HK-2 (cell line): ENCODE data around the gene CFAP74.

Experiments
- DNase-seq: peaks from one replicate; pipeline ENCODE4 v3.0.0-alpha.2; 2018; ENCODE audit not compliant: unreplicated experiment

The CFAP74 gene

GRCh38 chr1:1929639-1930545 is 73.7 kb downstream of the CFAP74 start:
- no peak for DNase-seq

- no peak for DNase-seq
Measured at GRCh38 chr1:1929102-1929638, 74.4 kb downstream of the CFAP74 start.

GRCh38 chr1:1928231-1929101 is 75.1 kb downstream of the CFAP74 start:
- DNase-seq, result no peak

GRCh38 chr1:1927751-1928150 is 75.8 kb downstream of the CFAP74 start:
- DNase-seq, result no peak

GRCh38 chr1:1926886-1927660 is 76.5 kb downstream of the CFAP74 start:
- no peak for DNase-seq

- DNase-seq, result no peak
Measured at GRCh38 chr1:1926346-1926811, 77.2 kb downstream of the CFAP74 start.

GRCh38 chr1:1925437-1926345 is 77.9 kb downstream of the CFAP74 start:
- DNase-seq, result no peak

GRCh38 chr1:1924849-1925248 is 78.7 kb downstream of the CFAP74 start:
- DNase-seq, result no peak

- no peak for DNase-seq
Measured at GRCh38 chr1:1924386-1924785, 79.2 kb downstream of the CFAP74 start.

GRCh38 chr1:1922956-1923833 is 80.4 kb downstream of the CFAP74 start:
- no peak for DNase-seq

- DNase-seq, result no peak
Measured at GRCh38 chr1:1922702-1922955, 81.0 kb downstream of the CFAP74 start.

- no peak for DNase-seq
Measured at GRCh38 chr1:1921901-1922701, 81.5 kb downstream of the CFAP74 start.

- no peak for DNase-seq
Measured at GRCh38 chr1:1921459-1921862, 82.1 kb downstream of the CFAP74 start.

GRCh38 chr1:1920608-1921458 is 82.8 kb downstream of the CFAP74 start:
- DNase-seq, result no peak

GRCh38 chr1:1920057-1920607 is 83.5 kb downstream of the CFAP74 start:
- DNase-seq, result no peak

GRCh38 chr1:1919304-1920056 is 84.1 kb downstream of the CFAP74 start:
- DNase-seq, result peak; percentile 99

- DNase-seq, result no peak
Measured at GRCh38 chr1:1918901-1919303, 84.7 kb downstream of the CFAP74 start, which contains the start of gene TMEM52. Gene TMEM52, minus strand, starts transcription at chr1:1919279. Its CDS starts 14 bp downstream, at chr1:1919265.
